CD4-positive, alpha-beta memory T cell (primary cell): Measurements from ENCODE around the gene CELSR1. TPM values are rescaled to one million over a fixed set of nuclear protein-coding genes. Genes with fewer than 3 reads are reported as not detected.

ENCODE experiments used
- CTCF ChIA-PET: fragments of 350-600 bp; sonication (Branson Sonifier 250); formaldehyde crosslinking; loops from one replicate; lab custom pipeline; 2021; ENCODE audit warnings: inconsistent platforms; ENCODE audit not compliant: partially characterized antibody; lab: Charles Lee
- POLR2A ChIA-PET: fragments of 350-600 bp; sonication (Branson Sonifier 250); formaldehyde crosslinking; loops from one replicate; lab custom pipeline; 2021; ENCODE audit not compliant: partially characterized antibody; lab: Charles Lee
- DNase-seq, 5 donors: peaks; one replicate each; pipeline versions ENCODE4 v3.0.0 to v3.0.0-alpha.2; 2020 to 2022; ENCODE audit warnings: mixed read lengths in 1 of 5
- H3K27ac ChIP-seq: one replicate; pipeline ENCODE4 v1.7.0; 2013; ENCODE audit warnings: low read depth, low read length
- H3K27me3 ChIP-seq: 2 replicates; pipeline ENCODE4 v1.7.0; 2013; ENCODE audit warnings: mild to moderate bottlenecking, low read length, moderate library complexity; ENCODE audit not compliant: insufficient read depth
- H3K36me3 ChIP-seq: 2 replicates; pipeline ENCODE4 v1.7.0; 2013; ENCODE audit warnings: mild to moderate bottlenecking, low read length, moderate library complexity; ENCODE audit not compliant: insufficient read depth
- H3K4me1 ChIP-seq: 2 replicates; pipeline ENCODE4 v1.7.0; 2013; ENCODE audit warnings: mild to moderate bottlenecking, low read length, moderate library complexity; ENCODE audit not compliant: insufficient read depth
- H3K4me3 ChIP-seq, 2 donors: one replicate each; pipeline ENCODE4 v1.7.0; 2013; ENCODE audit warnings: low read length in 2 of 2, mild to moderate bottlenecking in 1 of 2
- H3K9me3 ChIP-seq, 2 donors: one replicate each; pipeline ENCODE4 v1.7.0; 2013; ENCODE audit warnings: low read length in 2 of 2, control low read depth in 1 of 2; ENCODE audit not compliant: control insufficient read depth in 1 of 2
- H3K27ac Mint-ChIP-seq, 7 donors: one replicate each; pipeline ENCODE4 v1.8.0; 2020 to 2021; ENCODE audit warnings: mixed read lengths in 7 of 7, mild to moderate bottlenecking in 6 of 7, inconsistent platforms in 3 of 7, moderate library complexity in 3 of 7
- H3K27me3 Mint-ChIP-seq, 2 donors: one replicate each; pipeline ENCODE4 v1.8.0; 2020 to 2021; ENCODE audit warnings: mixed read lengths in 2 of 2
- H3K36me3 Mint-ChIP-seq, 2 donors: one replicate each; pipeline ENCODE4 v1.8.0; 2020 to 2021; ENCODE audit warnings: mixed read lengths in 2 of 2, inconsistent platforms in 1 of 2, mild to moderate bottlenecking in 1 of 2
- H3K4me1 Mint-ChIP-seq, 4 donors: one replicate each; pipeline ENCODE4 v1.8.0; 2020 to 2021; ENCODE audit warnings: mixed read lengths in 4 of 4, mild to moderate bottlenecking in 1 of 4
- H3K4me3 Mint-ChIP-seq, 8 donors: one replicate each; pipeline ENCODE4 v1.8.0; 2020 to 2021; ENCODE audit warnings: mixed read lengths in 8 of 8, mild to moderate bottlenecking in 7 of 8, moderate library complexity in 6 of 8, inconsistent platforms in 3 of 8
- H3K9me3 Mint-ChIP-seq, 8 donors: one replicate each; pipeline ENCODE4 v1.8.0; 2020 to 2021; ENCODE audit warnings: mixed read lengths in 8 of 8, mild to moderate bottlenecking in 5 of 8, inconsistent platforms in 3 of 8, moderate library complexity in 1 of 8
- intact Hi-C: fragments of 100-400 bp; cut with micrococcal nuclease; formaldehyde crosslinking; loops from one replicate; pipeline ENCODE4 v1.15.1; 2023
- polyA plus RNA-seq, 2 donors: library from polyadenylated mRNA; unstranded; fragments of 300-500 nt; fragmentation: Illumina TruSeq; gene quantifications; one replicate each; pipeline ENCODE4 v1.2.3, GENCODE V29; 2021
- total RNA-seq, 2 experiments: library from RNA; stranded (reverse); gene quantifications; one replicate each; pipeline ENCODE4 v1.2.3, GENCODE V29; 2021

Gene CELSR1
- total and polyA plus RNA-seq, 4 experiments from 2014 or later: 0.47 to 1.1 (median 0.81) TPM

DNA sequence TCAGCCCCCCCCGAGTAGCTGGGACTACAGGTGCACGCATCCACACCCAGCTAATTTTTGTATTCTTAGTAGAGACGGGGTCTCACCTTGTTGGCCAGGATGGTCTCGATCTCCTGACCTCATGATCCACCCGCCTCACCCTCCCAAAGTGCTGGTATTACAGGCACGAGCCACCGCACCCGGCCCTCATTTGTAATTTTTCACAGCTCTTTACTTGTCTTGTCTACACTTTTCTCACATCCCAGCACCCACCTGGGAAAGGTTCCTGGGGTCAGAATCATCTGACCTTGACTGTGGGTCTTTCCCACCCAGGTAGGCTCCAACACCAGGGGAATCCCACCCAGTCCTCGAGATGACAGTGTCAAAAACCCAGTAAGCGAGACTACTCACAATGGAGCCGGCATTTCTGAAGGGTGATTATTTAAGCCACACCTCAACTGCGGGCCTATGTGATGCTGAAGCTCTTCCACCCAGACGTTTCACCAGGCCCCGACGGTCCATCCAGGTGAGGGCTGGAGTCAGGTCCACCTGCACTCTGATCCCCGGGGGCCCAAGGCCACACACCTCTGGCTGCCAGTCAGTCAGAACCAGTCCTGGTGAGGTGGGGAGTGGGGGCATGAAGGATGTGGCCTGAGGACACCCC, 23.4 kb downstream of the CELSR1 start:
- Histone ChIP-seq H3K4me1 (no peaks in the 10 kb centered on the region), H3K27me3 (no peaks in the 10 kb centered on the region), H3K9me3 (no peaks in the 10 kb centered on the region), H3K36me3 (no peaks in the 10 kb centered on the region), H3K27ac (no peak overlapping the region), H3K4me3 (no peak overlapping the region)
- no peaks in the 10 kb centered on the region for H3K9me3 Mint-ChIP-seq
- H3K4me3 Mint-ChIP-seq: no peak overlapping the region
- intact Hi-C loops: no loop called here
- peaks cover 0 to 2% (median 0%) of the 10 kb centered on the region in 4 donors for H3K4me1 Mint-ChIP-seq
- POLR2A ChIA-PET: no interaction called here
- H3K27ac Mint-ChIP-seq: no peak overlapping the region
- H3K27me3 Mint-ChIP-seq: peaks cover 1 to 2% of the 10 kb centered on the region in 2 donors
- DNase-seq: no peak
- H3K36me3 Mint-ChIP-seq: no peaks in the 10 kb centered on the region
- CTCF ChIA-PET: no interaction called here

DNA sequence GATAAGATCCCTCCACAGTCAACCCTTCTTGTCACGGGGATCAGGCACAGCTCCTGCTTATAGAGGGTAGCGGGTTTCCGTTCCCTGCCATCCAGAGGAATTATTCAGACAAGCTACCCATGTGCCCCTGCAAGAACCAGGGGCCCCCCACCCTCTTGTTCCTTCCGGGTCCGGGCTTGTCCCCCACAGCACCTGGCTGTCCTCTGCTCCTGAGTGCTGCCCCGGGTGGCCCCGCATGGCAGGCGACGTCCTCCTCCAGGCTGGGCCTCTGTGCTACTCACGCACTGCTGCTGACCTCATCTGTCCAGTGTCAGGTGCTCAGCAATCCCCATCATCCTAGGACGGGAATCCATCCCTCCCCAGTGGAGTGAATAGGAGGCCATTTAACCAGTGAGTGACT, 24.7 kb downstream of the CELSR1 start:
- Histone ChIP-seq H3K9me3 (no peaks in the 10 kb centered on the region), H3K4me3 (no peak overlapping the region), H3K27me3 (no peaks in the 10 kb centered on the region), H3K27ac (no peak overlapping the region), H3K4me1 (no peaks in the 10 kb centered on the region), H3K36me3 (no peaks in the 10 kb centered on the region)
- intact Hi-C loops: no loop called here
- ChIA-PET CTCF (no interaction called here), POLR2A (no interaction called here)
- no peak for DNase-seq
- Mint-ChIP-seq H3K27me3 (peaks cover 1 to 2% of the 10 kb centered on the region in 2 donors), H3K36me3 (no peaks in the 10 kb centered on the region), H3K27ac (no peak overlapping the region), H3K9me3 (no peaks in the 10 kb centered on the region), H3K4me3 (no peak overlapping the region), H3K4me1 (peaks cover 0 to 2% (median 0%) of the 10 kb centered on the region in 4 donors)

DNA sequence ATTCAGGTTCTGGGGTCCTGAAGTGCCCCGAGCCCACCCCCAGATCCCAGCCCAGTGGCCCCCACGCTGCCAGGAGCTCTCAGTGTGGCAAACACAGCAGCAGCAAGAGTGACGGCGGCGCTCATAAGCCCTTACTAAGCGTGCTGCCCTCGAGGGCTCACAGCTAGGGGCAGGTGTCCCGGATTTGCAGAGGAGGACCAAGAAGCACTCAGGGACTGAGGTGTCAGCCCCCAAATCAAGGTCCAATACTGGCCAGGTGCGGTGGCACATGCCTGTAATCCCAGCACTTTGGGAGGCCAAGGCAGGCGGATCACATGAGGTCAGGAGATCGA, 25.4 kb downstream of the CELSR1 start:
- Mint-ChIP-seq H3K9me3 (no peaks in the 10 kb centered on the region), H3K27ac (no peak overlapping the region), H3K4me3 (no peak overlapping the region), H3K27me3 (peaks cover 1 to 2% of the 10 kb centered on the region in 2 donors), H3K4me1 (peaks cover 0 to 2% (median 0%) of the 10 kb centered on the region in 4 donors), H3K36me3 (no peaks in the 10 kb centered on the region)
- Histone ChIP-seq H3K9me3 (no peaks in the 10 kb centered on the region), H3K4me1 (no peaks in the 10 kb centered on the region), H3K4me3 (no peak overlapping the region), H3K27ac (no peak overlapping the region), H3K36me3 (no peaks in the 10 kb centered on the region), H3K27me3 (no peaks in the 10 kb centered on the region)
- intact Hi-C loops: no loop called here
- ChIA-PET POLR2A (no interaction called here), CTCF (no interaction called here)
- no peak for DNase-seq

DNA sequence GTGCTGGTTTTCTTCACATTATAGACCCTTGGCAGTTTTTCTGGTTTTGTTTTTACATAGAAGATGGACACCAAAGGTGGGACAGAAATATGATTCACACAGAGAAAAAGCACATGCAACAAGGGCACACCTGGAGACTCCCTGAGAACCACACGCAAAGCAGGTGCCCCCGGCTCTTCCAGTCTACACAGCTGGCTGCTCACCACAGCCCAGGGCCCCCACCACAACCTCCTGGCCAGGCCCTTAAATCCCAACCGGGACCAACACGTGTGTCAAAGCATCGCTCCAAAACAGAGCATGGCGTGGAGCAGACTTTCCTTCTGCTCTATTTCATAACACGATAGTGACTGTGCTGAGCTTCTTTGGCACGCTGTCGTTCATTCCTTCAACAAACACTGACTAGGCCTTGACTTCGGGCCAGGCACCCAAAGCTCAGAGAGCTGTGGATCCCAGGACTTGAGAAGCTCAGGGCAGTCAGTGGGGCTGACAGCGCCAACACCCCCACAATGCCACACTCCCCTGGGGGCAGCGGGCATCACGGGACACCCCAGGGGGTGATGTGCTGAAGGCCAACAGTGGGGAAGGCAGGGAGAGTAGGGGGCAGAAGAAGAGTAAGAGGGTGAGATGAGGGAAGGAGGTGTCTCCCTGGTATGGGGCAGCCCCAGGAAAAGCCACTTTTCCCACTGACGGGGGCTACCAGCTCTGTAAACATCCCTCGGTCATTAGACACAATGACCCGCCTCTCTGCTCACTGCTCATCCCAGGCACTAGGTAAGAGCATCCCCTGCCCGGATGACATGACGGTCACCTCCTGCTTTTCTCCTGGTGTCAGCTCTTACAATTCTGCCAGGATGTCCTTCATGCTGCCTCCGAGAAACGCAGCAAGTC, 26.0 kb downstream of the CELSR1 start:
- Mint-ChIP-seq H3K27ac (no peak overlapping the region), H3K4me3 (no peak overlapping the region), H3K4me1 (peaks cover 0 to 2% (median 0%) of the 10 kb centered on the region in 4 donors), H3K9me3 (no peaks in the 10 kb centered on the region), H3K36me3 (no peaks in the 10 kb centered on the region), H3K27me3 (peaks cover 0 to 2% of the 10 kb centered on the region in 2 donors)
- H3K27me3 ChIP-seq: no peaks in the 10 kb centered on the region
- ChIA-PET CTCF (no interaction called here), POLR2A (no interaction called here)
- H3K27ac ChIP-seq: no peak overlapping the region
- intact Hi-C loops: no loop called here
- H3K4me1 ChIP-seq: no peaks in the 10 kb centered on the region
- no peak for DNase-seq
- no peaks in the 10 kb centered on the region for H3K36me3 ChIP-seq
- H3K4me3 ChIP-seq: no peak overlapping the region
- no peaks in the 10 kb centered on the region for H3K9me3 ChIP-seq

DNA sequence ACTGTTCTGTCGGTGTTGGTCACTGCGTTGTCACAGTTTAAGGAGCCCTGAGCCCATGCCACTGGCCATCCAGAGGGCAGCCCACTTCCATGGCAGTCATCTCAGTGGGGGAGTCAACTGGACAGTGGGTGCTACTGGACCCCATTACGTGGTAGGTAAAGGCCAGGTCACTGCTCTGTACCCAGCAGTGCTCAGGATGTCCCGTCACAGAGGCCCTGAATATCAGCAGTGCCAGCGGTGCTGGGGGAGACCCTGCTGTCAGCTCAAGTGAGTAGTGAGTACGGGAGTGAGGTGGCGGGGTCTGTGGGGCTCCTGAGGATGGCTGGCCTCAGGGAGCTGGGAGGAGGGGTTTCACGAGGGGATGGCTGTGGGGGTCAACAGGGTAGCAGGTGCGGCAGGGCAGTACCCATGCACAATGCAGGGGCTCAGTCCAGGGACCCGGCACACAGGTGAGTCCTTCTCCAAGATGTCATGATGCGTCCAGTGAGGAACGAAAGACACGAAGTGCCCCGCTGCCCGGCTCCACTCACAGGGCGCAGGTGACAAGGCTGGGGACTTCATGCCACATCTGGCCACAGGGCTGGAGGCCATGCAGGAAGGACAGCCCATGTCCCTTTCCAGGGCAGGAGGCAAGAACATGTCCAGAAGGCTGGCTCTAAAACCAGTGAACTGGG, 27.9 kb downstream of the CELSR1 start:
- Mint-ChIP-seq H3K4me3 (no peak overlapping the region), H3K36me3 (no peaks in the 10 kb centered on the region), H3K27me3 (no peaks in the 10 kb centered on the region), H3K27ac (no peak overlapping the region), H3K4me1 (peaks cover 0 to 2% (median 0%) of the 10 kb centered on the region in 4 donors), H3K9me3 (no peaks in the 10 kb centered on the region)
- no peak overlapping the region for H3K4me3 ChIP-seq
- intact Hi-C loops: no loop called here
- no peak overlapping the region for H3K27ac ChIP-seq
- no peaks in the 10 kb centered on the region for H3K27me3 ChIP-seq
- no peak for DNase-seq
- no peaks in the 10 kb centered on the region for H3K4me1 ChIP-seq
- ChIA-PET POLR2A (no interaction called here), CTCF (no interaction called here)
- no peaks in the 10 kb centered on the region for H3K9me3 ChIP-seq
- no peaks in the 10 kb centered on the region for H3K36me3 ChIP-seq

DNA sequence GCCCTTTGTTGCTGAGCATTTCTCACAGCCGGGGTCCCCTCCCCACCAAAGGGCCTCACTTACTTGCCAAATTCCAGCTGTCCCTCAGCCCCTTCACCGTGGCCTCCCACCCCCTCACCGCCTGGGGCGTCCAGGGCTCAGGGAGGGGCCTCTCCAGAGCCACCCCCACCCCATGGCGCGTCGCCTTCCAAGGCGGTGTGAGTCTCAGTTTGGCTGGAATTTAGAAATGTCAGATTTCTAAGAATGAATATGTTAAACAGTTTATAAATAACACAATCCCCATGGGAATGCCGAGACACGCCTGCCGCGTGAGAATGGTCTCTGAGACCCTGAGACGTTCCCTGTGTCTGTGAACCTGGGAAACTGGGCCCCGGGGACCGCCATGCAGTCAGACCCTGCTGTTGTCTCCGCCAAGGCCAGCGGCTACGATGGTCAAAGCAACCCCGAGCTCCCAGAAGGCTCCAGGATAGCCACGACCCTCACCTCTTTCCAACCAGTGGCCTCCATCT, 28.9 kb downstream of the CELSR1 start:
- H3K36me3 ChIP-seq: no peaks in the 10 kb centered on the region
- Mint-ChIP-seq H3K4me3 (no peak overlapping the region), H3K27me3 (no peaks in the 10 kb centered on the region), H3K9me3 (no peaks in the 10 kb centered on the region), H3K27ac (no peak overlapping the region), H3K36me3 (no peaks in the 10 kb centered on the region), H3K4me1 (peaks cover 0 to 2% (median 0%) of the 10 kb centered on the region in 4 donors)
- CTCF ChIA-PET: no interaction called here
- DNase-seq: no peak
- no peaks in the 10 kb centered on the region for H3K27me3 ChIP-seq
- H3K9me3 ChIP-seq: no peaks in the 10 kb centered on the region
- POLR2A ChIA-PET: no interaction called here
- intact Hi-C loops: no loop called here
- no peak overlapping the region for H3K4me3 ChIP-seq
- no peaks in the 10 kb centered on the region for H3K4me1 ChIP-seq
- H3K27ac ChIP-seq: no peak overlapping the region
